Hematopoietic multipotent progenitor cell treated with erythropoietin and hydrocortisone succinate and interleukin-3 and kit ligand, for 6 days (in vitro differentiated cells): ENCODE results near the gene AP2B1.

Source experiments
- DNase-seq: peaks from one replicate; pipeline ENCODE4 v3.0.0-alpha.2; 2015

AP2B1 gene

GRCh38 chr17:35641032-35641431 is 53.9 kb downstream of the AP2B1 start:
- DNase-seq: no peak

GRCh38 chr17:35645923-35646322 is 58.8 kb downstream of the AP2B1 start:
- DNase-seq: no peak

GRCh38 chr17:35651467-35651866 is 64.3 kb downstream of the AP2B1 start:
- no peak for DNase-seq

GRCh38 chr17:35653619-35654361 is 66.7 kb downstream of the AP2B1 start:
- no peak for DNase-seq

- no peak for DNase-seq
Measured at GRCh38 chr17:35655303-35655702, 68.2 kb downstream of the AP2B1 start.

- DNase-seq: no peak
Measured at GRCh38 chr17:35660902-35661301, 73.8 kb downstream of the AP2B1 start.

GRCh38 chr17:35664685-35665084 is 77.6 kb downstream of the AP2B1 start:
- DNase-seq: no peak

GRCh38 chr17:35665662-35666061 is 78.5 kb downstream of the AP2B1 start:
- DNase-seq: no peak

- no peak for DNase-seq
Measured at GRCh38 chr17:35666070-35666469, 78.9 kb downstream of the AP2B1 start.

GRCh38 chr17:35666967-35667532 is 79.9 kb downstream of the AP2B1 start:
- no peak for DNase-seq

- DNase-seq: no peak
Measured at GRCh38 chr17:35668802-35669201, 81.7 kb downstream of the AP2B1 start.

GRCh38 chr17:35674552-35674951 is 87.4 kb downstream of the AP2B1 start:
- DNase-seq: no peak

- no peak for DNase-seq
Measured at GRCh38 chr17:35676441-35676840, 89.3 kb downstream of the AP2B1 start.

GRCh38 chr17:35679007-35679682 is 92.0 kb downstream of the AP2B1 start:
- no peak for DNase-seq

- no peak for DNase-seq
Measured at GRCh38 chr17:35683591-35683990, 96.5 kb downstream of the AP2B1 start.

- DNase-seq: no peak
Measured at GRCh38 chr17:35684055-35684802, 97.1 kb downstream of the AP2B1 start.

GRCh38 chr17:35692512-35693210 is 105.5 kb downstream of the AP2B1 start:
- DNase-seq: no peak

GRCh38 chr17:35693662-35694061 is 106.5 kb downstream of the AP2B1 start:
- DNase-seq: no peak

GRCh38 chr17:35694906-35695305 is 107.8 kb downstream of the AP2B1 start:
- DNase-seq: peak; percentile 16

GRCh38 chr17:35695613-35696012 is 108.5 kb downstream of the AP2B1 start:
- DNase-seq: peak; percentile 77

- no peak for DNase-seq
Measured at GRCh38 chr17:35698800-35699199, 111.7 kb downstream of the AP2B1 start.

GRCh38 chr17:35700150-35700549 is 113.0 kb downstream of the AP2B1 start:
- DNase-seq: no peak

GRCh38 chr17:35701491-35701890 is 114.4 kb downstream of the AP2B1 start:
- DNase-seq: no peak
